ENCODE measurements around the gene FANCC.

Gene FANCC

GRCh38 chr9:95182854-95183563 lies 134.5 kb downstream of the FANCC start:
- no peak for DNase-seq

- DNase-seq, result no peak
Observed at GRCh38 chr9:95181835-95182234, 135.7 kb downstream of the FANCC start.

GRCh38 chr9:95181226-95181818 lies 136.2 kb downstream of the FANCC start:
- peak; percentile 8 for DNase-seq

GRCh38 chr9:95177617-95178016 lies 139.9 kb downstream of the FANCC start:
- DNase-seq, result no peak

GRCh38 chr9:95176755-95177319 lies 140.7 kb downstream of the FANCC start:
- DNase-seq, result no peak

- DNase-seq, result no peak
Observed at GRCh38 chr9:95175523-95175922, 142.0 kb downstream of the FANCC start.

GRCh38 chr9:95174038-95174437 lies 143.5 kb downstream of the FANCC start:
- DNase-seq, result no peak

- peak; percentile 15 for DNase-seq
Observed at GRCh38 chr9:95171596-95171995, 145.9 kb downstream of the FANCC start.

GRCh38 chr9:95171001-95171400 lies 146.5 kb downstream of the FANCC start:
- DNase-seq, result peak; percentile 56

GRCh38 chr9:95167998-95168397 lies 149.5 kb downstream of the FANCC start:
- peak; percentile 89 for DNase-seq

GRCh38 chr9:95165004-95165403 lies 152.5 kb downstream of the FANCC start:
- DNase-seq, result no peak

- DNase-seq, result peak; percentile 74
Observed at GRCh38 chr9:95157481-95158151, 159.9 kb downstream of the FANCC start.

GRCh38 chr9:95156074-95156473 lies 161.4 kb downstream of the FANCC start:
- no peak for DNase-seq

- DNase-seq, result no peak
Observed at GRCh38 chr9:95155220-95155619, 162.3 kb downstream of the FANCC start.

GRCh38 chr9:95150903-95151302 lies 166.6 kb downstream of the FANCC start:
- DNase-seq, result no peak

- no peak for DNase-seq
Observed at GRCh38 chr9:95148208-95148520, 169.3 kb downstream of the FANCC start.

- DNase-seq, result peak; percentile 12
Observed at GRCh38 chr9:95147452-95148207, 169.9 kb downstream of the FANCC start.

GRCh38 chr9:95143591-95144561 lies 173.6 kb downstream of the FANCC start:
- DNase-seq, result peak; percentile 65

GRCh38 chr9:95142728-95143127 lies 174.8 kb downstream of the FANCC start:
- no peak for DNase-seq

- DNase-seq, result no peak
Observed at GRCh38 chr9:95142315-95142714, 175.2 kb downstream of the FANCC start.

- DNase-seq, result no peak
Observed at GRCh38 chr9:95140821-95141220, 176.7 kb downstream of the FANCC start.

GRCh38 chr9:95139126-95139525 lies 178.4 kb downstream of the FANCC start:
- no peak for DNase-seq
